ENCODE data around the gene PLEKHD1.
"Not testable (repeated sequence)": the region's sequence is repeated elsewhere in the genome, so short reads cannot be mapped to it uniquely, and the experiment has no call there.

The PLEKHD1 gene

DNA sequence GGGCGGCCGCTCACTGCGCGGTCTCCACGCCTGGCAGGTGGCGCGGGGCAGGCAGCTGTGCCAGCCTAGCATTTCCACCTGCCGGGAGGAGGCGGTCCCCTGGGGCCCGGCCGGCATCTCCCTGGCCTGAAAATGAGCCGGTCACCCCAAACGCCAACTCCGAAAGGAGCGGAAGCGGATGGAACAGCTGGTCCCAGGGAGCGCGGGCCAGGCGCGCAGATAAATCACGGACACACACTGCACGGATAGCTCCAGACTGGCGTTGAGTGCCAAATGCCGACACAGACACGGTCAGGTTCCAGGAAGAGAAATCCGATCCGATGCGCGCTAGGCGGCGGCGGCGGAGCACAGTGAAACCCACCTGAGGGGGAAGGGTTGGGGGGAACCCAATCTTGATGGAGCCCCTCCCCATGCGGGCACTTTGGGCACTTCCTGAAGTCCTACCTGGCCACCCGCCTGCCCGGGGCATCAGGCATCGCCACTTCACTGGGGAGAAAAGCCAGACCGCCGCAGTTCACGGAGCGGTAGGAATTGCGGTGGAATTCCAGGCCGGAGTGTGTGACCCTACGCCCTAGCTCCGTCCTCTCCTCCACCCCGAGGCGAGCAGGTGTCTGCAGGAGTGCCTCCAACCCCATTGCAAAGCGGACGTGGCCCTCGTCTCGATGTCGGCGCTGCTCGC, 624 bp upstream of the PLEKHD1 start:
- no peak for DNase-seq

DNA sequence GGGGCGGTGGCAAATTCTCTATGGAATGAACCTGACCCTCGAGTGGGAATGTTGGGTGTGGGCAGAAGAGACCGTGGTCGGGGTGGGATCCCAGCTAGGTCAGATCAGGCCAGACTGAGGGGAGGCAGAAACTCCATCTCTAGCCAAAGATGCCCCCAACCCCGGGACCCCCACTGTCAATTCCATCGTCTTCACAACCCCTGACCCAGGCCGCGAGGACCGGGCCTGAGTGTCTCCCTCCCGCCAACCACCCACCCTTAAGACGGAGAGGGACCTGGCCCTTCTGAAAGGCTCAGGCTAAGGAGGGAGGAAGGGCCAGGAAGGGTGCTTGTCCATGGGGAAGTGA, 760 bp downstream of the PLEKHD1 start:
- no peak for DNase-seq

DNA sequence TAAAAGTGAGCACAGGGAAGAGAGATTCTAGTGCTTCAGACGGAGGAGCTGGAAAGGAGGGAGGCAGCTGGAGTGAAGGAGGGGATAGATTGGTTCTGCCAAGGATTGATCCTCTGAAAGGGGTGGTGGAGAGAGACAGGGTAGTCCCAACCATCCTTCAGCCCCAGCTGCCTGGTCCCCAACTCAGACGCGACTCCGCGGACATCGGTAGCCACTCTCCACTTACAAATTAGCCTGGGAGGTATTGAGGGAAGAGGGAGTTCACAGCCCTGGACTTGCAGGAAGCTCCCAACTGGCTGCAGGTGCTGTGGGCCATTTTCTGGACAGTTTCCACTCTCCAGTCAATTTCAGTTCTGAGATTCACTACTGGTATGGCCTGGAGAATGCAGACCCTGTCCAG, 1.2 kb downstream of the PLEKHD1 start:
- no peak for DNase-seq

DNA sequence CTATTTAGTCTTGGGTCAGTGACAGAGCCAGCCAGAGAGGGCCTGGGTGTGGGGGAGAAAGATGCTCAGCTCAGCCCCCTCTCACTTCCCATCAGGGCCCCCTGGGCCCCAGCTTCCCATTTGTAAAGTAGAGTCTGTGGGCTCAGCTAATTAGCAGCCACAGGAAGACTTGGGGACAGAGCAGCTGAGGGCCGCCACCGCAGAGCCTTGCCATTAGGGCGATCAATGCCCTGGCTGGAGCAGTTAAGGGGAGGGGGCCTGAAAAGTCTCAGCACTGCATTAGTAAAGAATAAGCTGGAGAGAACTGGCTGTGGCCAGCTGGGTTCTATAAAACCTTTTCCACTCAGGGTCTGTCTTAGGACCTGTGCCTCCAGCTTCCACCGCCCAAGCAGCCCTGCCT, 2.7 kb downstream of the PLEKHD1 start:
- no peak for DNase-seq

DNA sequence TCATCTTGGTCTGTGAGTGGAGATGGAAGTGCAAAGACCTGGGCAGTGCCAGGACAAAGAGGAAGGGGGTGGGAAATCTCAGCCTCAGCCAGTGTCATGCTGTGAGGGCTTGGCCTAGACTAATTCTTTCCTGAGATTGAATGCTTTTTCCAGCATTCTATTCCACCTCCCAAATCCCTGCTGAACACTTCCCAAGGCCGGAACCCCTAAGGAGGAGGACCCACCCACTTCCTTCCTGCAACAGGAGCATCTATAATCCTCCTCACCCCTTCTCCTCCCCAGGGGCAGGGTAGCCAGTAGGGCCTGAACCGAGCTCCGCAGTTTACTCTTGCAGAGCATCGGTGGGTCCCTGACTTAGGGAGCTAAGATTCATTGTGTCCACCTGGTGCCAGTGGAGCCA, 3.2 kb downstream of the PLEKHD1 start:
- DNase-seq, result no peak

DNA sequence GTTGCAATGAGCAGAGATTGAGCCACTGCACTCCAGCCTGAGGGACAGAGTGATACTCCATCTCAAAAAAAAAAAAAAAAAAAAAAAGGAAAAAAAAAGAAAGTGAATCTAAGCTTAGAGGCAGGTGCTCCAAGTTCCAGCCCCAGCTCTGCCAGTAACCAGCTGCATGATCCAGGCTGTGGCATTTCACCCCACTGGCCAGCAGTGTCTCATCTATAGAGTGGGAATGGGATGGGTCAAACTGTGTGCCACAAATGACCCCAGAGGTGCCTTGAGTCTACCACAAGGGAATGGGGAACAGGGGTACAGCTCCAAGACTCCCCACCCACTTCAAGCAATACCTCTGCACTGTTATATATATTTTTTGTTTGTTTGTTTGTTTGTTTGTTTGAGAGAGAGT, 5.0 kb downstream of the PLEKHD1 start:
- no peak for DNase-seq

DNA sequence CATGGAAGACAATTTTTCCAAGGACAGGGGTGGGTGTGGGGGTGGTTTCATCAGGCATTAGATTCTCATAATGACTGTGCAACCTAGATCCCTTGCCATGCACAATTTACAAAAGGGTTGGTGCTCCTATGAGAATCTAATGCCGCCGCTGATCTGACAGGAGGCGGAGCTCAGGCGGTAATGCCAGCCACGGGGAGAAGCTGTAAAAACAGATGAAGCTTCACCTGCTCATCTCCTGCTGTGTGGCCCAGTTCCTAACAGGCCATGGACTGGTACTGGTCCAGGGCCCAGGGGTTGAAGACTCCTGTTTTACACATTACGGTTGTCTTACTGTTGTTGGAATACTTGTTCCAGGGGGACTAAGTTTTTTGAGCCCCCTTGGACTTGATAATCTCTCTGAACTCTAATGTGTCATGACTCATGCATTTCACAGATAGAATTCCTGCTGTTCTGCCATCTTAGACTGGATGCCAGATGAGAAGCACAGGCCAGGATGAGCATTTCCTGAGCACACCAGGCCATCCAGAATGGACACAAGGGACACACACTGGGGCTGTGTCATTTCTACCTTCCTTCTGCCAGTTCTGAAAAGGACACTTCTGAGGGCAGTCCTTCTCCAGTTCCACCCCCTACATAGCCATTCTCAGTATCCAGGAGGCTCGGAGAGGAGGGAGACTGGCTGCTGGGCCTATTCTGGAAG, 5.8 kb downstream of the PLEKHD1 start:
- no peak for DNase-seq

DNA sequence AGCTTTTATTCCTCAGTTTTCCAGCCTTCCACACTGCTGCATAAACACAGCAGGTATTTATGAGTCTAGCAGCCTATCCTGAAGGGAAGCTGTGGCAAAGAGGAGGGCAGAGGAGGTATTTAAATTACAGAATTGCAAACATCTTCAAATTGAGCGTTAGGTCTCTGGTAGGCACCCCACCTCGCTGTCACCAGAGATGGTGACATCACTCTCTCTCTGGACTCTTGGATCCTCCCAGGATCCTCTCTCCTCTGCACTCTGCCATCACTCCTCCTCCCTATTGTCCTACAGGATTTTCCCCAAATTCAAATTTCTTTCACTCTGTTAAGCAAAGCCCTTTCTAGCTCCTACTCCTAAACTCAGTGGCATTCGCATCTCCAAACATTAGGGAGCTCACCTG, 6.7 kb downstream of the PLEKHD1 start:
- no peak for DNase-seq

DNA sequence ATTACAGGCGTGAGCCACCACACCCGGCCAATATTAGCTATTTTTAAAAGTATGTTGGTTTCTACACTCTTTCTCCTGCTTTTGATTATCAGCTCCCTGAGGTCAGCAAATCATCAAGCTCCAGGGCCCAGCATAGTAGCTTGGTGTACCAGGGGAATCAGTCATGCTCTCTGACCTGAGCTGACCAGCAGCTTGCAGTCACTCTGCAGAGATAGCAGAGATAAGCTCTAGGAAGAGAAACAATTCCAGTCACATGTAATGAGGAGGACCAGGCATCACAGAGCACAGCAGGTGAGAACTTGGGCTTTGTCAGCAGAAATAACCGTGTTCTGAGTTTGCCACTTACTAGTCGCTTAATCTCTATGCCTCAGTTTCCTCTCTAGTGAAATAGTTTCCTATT, 8.5 kb downstream of the PLEKHD1 start:
- no peak for DNase-seq

DNA sequence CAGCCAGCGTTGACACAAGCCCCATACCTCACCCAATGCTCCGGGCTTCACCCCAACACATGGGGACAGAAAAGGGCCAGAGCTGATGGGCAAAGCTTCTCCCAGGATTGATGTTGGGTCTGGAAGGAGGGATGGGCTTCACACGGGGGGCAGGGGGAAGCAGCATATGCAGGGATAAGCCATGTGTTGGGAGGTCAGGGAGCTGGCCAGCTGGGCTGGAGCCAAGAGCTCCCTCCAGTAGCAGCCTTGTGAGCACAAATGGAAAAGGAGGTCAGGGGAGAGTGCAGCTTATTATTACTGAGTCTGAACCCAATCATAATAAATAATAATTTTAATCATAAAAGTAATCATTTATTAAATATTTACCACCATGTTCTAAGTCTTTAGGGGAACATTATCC, 9.3 kb downstream of the PLEKHD1 start:
- no peak for DNase-seq

DNA sequence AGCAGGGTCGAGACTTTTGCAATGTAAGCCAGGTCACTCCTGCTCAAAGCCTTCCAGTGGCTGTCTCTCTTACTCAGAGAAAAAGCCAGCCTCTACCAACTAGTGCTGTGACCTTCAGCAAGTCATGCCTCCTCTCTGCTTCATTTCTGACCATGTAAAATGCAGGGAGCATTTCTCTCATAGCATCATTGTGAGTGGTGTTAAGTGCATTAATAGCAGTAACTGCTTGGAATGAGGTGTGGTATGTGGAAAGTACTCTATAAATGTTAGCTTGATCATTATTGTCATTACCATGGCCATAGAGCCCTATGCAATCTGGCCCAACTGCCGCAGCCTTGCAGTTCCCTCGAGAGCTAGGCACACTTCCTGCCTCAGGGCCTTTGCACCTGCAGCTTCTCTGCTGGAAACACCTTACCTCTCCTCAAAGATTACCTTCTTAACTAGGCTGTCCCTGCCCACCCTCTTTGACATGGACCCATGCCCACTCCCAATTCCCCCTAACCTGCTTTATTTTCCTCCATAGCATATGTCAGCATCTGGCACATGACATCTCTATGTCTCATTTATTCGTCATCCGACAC, 10.9 kb downstream of the PLEKHD1 start:
- DNase-seq, result no peak

DNA sequence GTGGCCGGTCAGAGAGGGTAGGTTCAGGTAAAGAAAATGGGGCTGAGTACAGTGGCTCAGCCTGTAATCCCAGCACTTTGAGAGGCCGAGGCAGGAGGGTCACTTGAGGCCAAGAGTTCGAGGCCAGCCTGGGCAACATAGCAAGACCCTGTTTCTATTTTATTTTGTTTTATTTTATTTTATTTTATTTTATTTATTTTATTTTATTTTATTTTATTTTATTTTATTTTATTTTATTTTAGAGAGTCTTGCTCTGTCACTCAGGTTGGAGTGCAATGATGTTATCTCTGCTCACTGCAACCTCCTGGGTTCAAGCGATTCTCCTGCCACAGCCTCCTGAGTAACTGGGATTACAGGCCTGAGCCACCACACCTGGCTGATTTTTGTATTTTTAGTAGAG, 13.3 kb downstream of the PLEKHD1 start:
- not testable (repeated sequence) for DNase-seq

DNA sequence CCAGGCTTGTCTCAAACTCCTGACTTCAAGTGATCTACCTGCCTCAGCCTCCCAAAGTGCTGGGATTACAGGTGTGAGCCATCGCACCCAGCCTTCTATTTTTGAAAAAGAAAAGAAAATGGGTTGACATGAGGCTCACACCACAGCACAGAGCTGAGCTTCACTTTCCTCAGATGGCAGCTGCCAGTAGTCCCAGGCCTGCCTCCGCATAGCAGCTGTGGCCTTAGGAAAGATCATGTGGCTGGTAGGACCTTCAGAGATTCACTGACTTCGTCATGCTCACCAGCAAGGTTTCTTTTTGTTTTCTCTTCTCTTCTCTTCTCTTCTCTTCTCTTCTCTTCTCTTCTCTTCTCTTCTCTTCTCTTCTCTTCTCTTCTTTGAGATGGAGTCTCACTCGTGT, 13.8 kb downstream of the PLEKHD1 start:
- DNase-seq, result not testable (repeated sequence)

DNA sequence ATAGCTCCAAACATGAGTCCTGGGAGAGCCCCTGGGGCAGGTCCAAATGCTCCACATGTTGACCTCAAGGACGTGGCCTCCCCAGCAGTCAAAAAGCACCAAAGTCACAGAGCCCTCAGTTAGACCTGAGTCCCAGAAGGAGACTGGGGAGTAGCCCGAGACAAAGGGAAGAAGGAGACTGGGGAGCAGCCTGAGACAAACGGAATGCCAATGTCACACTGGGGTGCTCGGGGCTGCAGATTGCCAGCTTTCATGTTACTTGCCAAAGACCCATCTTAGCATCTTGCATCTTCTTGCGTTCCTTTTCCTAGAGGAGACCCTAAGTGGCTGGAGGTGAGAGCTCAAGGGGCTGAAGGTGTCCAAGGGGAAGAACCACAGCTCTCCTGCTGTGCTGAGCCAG, 14.9 kb downstream of the PLEKHD1 start:
- no peak for DNase-seq

DNA sequence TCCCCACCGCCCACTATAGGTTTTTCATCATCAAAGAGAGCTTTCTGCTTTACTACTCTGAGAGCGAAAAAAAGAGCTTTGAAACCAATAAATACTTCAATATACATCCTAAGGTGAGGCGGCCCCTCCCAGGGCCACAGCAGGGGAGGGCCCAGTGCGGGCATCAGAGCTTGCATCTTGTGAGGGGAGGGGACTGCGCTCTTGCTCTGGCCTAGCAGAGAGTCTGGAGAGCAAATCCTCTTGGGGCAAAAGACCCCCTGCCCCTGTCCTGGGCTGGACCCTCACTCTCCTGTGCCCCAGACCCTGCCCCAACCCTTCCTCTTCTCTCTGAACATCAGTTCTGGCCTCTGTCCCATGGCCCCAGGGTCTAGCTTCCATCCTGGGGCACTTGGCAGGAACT, 15.6 kb downstream of the PLEKHD1 start:
- no peak for DNase-seq

DNA sequence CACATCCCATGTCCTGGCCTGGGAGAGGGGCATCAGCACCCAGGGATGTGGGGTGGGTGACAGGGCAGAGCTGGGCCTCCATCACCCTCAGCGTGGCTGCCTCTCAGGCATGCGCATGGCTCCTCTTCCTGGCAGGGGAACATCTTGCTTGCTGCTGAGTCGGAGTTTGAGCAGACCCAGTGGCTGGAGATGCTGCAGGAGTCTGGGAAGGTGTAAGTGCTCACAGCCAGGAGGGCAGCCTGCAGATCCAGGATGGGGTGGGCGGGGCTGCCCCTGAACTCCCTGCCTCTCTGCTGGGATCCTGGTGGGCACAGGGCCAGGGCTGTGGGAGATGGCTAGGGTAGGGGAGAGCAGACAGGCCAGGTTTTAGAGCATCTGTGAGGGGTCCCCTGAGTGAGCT, 16.2 kb downstream of the PLEKHD1 start:
- no peak for DNase-seq

DNA sequence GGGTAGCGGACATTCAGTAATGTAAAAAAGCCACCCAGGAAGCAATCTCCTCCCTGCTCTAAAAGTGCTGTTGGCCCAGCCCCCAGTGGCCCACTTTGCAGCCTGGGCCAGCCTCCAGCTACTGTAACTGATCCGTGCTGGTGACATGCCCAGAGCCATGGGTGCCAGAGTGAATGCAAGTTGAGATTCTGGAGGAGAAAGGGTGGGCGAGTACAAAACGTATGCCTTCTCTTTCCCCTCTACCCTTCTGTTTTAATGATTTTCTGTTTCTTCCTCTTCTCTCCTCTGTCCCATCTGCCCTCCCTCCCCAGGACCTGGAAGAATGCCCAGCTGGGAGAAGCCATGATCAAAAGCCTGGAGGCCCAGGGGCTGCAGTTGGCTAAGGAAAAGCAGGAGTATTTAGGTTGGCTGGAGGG, 16.9 kb downstream of the PLEKHD1 start:
- no peak for DNase-seq

DNA sequence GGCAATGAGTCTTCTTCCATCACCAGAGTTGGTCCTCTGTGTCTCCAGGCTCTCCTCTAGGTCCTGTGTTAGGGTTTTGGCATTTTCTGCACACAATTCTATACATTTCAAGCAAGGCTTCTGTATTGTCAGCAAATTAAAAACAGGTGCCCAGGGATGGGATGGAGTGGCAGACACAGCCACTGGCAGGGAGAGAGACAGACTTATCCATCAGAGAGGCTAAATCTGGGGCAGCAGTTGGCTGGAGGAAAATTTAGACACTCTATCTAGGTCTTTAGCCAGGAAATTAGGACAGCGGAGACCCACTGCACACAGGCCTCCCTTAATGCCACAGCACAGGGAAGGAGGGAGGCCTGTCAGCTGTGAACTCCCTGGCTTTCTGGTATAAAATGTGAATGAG, 20.2 kb downstream of the PLEKHD1 start:
- DNase-seq, result no peak

DNA sequence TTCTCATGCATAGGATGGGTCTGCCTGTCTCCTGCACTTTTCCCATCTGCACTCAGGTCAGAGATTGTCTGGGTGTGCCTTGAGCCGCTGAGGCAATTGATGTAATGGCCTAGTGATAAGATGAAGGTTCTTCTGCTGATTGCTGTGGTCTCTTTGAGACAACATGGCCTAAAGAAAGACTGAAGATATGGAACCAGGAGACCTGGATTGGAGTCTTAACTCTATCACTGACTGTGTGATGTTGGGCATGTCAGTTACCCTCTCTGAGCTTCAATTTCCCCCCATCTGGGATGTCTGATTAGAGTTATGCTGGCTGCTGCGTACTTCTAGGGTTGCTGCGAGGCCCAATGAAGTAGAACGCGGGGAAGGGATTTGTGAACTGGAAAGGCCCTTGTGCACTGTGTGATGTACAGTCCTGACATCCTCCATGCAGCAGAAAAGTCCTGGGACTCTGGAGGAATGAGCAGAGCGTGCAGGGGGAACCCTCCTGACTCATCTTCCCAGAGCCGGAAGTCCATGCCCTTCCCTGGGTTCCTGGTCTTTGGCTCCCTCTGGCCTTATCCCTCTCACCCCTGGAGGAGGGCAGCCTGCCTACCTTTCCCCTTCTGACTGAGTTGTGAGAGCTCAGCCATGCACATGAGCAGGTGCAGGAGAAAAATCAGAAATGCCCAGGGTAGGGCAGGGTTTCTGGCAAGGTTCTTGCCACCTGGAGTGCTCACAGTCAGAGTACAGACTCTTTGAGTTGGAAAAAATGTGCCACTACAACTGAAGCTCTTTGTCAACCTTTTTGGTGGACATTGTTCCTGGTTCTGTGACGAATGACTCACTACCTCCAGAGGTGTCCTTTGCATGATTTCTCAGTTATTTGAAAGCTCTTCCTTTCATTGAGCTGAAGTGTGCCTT, 21.1 kb downstream of the PLEKHD1 start:
- no peak for DNase-seq

DNA sequence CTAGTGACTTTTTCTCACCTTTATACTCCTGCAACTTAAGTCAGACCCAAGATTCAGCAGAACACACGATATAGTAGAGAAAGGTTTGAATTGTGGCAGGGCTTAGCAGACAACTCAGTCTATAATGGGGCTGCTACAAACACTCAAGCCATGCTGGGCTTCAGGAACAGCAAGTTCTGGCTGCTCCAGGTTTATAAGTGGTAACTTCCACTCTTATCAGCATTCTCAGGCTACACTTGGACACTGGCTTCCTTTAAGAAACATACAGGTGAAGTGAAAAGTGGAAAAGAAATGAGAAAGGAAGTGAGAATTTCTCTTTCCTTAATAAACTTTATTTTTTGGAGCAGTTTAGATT, 21.7 kb downstream of the PLEKHD1 start:
- DNase-seq, result no peak

DNA sequence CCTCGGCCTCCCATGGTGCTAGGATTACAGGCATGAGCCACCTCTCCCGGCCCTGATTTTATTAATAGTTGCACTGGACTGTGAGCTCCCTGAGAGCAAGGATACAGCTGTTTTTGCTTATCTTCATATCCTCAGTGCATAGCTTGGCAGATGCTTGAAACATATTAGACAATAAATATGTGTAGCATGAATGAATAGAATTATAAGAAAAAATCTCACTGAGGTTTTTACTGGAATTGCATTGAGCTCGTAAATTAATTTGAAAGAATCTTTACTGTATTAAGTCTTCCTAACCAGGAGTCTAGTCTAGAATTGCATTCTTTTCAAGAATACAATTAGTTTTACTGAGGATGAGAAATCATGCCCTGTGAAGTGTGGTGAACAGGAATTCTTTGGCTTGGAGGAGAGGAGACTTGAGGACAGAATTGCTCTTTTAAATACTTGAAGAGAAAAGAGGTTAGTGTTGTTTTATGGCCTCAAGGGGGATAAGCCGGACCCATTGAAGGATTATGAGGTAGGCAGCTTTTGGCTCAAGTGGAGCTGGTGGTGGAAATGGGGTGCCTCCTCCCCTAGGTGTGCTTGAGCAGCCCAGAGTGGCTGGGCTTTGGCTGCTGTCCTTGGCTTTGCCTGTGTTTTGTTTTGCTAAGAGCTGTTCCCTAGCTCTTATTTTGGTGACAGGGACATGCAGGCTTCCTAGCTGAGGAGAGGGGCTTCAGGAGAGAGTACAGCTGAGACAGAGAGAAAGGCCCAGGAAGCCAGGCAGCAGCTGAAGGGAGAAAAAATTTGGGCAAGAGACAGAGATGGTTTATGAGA, 34.0 kb downstream of the PLEKHD1 start:
- no peak for DNase-seq

DNA sequence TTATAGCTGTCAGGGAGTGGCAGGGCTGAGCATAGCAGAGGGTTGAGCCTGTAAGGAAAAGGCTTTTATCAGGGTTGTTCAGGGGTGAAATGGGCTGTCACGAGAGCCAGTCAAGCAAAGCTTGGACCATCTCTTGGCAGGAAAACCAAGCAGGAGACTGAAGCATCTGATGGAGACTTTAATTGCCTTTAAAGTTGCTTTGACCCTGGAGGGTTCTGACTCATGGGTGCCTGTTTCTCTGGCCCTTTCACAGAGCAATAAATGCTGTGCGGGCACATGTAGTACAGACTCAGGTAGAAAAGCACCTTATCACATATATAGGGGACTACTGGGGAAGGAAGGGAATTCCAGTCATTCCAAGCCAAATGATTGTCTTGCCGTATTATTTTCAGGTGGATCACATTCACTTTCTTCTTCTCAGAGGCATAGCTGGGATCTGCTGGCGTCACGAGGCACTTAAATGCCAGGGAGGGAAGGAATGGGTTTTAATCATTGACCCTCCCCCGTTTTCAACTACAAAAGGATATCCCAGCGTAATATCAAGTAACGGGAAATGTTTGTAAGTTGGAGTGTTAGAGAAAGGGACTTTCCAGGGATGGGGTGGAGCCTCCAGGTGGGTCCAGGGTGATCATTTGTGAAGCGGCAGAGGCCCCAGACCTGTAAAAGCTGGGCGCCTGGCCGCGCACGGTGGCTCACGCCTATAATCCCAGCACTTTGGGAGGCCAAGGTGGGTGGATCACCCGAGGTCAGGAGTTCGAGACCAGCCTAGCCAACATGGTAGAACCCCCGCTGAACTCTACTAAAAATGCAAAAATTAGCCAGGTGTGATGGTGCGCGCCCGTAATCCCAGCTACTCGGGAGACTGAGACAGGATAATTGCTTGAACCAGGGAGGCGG, 34.9 kb downstream of the PLEKHD1 start:
- DNase-seq, result no peak
